Adipocyte (in vitro differentiated cells): ENCODE data around the gene IYD.
A peak's percentile ranks its signal among the peaks of the same experiment; 100 is the strongest.

Experiments
- DNase-seq: peaks from one replicate; pipeline ENCODE4 v3.0.0-alpha.2; 2015; ENCODE audit warnings: low read depth
- H3K27me3 ChIP-seq: replicated peaks from 2 replicates; pipeline ENCODE4 v1.7.0; 2013; ENCODE audit warnings: mild to moderate bottlenecking, low read length, moderate library complexity; ENCODE audit not compliant: control insufficient read depth, insufficient read depth
- H3K36me3 ChIP-seq: 2 replicates; pipeline ENCODE4 v1.7.0; 2013; ENCODE audit warnings: low read length, mild to moderate bottlenecking, moderate library complexity; ENCODE audit not compliant: control insufficient read depth, insufficient read depth, severe bottlenecking
- H3K4me1 ChIP-seq: 2 replicates; pipeline ENCODE4 v1.7.0; 2013; ENCODE audit warnings: mild to moderate bottlenecking, low read length, moderate library complexity; ENCODE audit not compliant: control insufficient read depth, insufficient read depth
- H3K4me3 ChIP-seq: 2 replicates; pipeline ENCODE4 v1.7.0; 2013; ENCODE audit warnings: mild to moderate bottlenecking, low read length, moderate library complexity
- H3K9ac ChIP-seq: 2 replicates; pipeline ENCODE4 v1.7.0; 2013; ENCODE audit warnings: mild to moderate bottlenecking, low read length, moderate library complexity
- H3K9me3 ChIP-seq: 2 replicates; pipeline ENCODE4 v1.7.0; 2013; ENCODE audit warnings: mild to moderate bottlenecking, low read length, moderate library complexity; ENCODE audit not compliant: control insufficient read depth

Gene IYD

DNA sequence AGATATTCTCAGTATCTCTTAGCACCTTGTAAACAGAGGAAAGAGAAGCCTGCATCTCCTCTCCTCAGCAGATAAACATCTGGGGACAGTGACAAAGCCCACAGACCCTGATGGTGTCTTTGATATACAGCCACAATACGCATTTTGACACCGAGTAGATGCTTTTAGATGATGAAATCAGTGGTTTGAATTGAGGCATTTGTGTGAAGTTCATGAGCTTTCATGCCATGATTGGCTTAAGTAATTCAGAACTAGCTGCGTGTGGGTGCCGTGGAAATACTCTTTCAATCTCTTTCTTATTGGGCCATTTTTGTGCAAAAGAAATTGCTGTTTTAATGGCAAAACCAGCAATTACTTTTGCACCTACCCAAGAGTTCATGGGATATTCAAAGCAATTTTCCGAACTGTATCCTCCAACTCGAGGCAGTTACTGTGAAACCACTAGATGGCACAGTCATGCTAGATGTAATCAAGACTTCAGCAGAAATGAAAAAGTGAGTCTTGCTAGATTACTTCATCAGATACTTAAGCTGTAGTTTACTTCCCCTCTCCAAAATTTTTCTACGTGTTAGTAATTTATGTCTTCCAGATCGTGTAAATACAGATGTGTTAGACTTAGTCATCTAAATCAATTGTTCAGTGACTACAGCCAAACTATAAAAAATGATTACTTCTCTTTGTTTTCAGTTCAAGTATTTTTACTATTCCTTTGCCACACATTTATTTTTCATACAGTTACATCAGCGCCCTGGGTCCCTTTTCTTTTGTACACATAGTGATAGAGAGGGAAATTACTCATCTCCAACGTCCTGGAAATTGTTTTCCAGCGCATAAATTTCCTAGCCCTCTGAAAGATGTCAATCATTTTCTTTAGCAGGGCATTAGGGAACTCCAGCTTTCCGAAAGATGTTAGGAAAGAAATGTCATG, 49.4 kb downstream of the IYD start:
- Histone ChIP-seq H3K9ac (peak overlapping the region; percentile 70), H3K27me3 (peaks cover 6% of the 10 kb centered on the region), H3K36me3 (no peaks in the 10 kb centered on the region), H3K4me3 (peak overlapping the region; percentile 71), H3K9me3 (peaks cover 3% of the 10 kb centered on the region), H3K4me1 (no peaks in the 10 kb centered on the region)
- peak; percentile 92 for DNase-seq

- H3K27me3 ChIP-seq = peaks cover 6% of the 10 kb centered on the region
- peaks cover 3% of the 10 kb centered on the region for H3K9me3 ChIP-seq
- peak overlapping the region; percentile 70 for H3K9ac ChIP-seq
- H3K36me3 ChIP-seq = no peaks in the 10 kb centered on the region
- no peaks in the 10 kb centered on the region for H3K4me1 ChIP-seq
- peak; percentile 89 for DNase-seq
- H3K4me3 ChIP-seq = peak overlapping the region; percentile 71
Observed at GRCh38 chr6:150418827-150419594, 50.2 kb downstream of the IYD start.

DNA sequence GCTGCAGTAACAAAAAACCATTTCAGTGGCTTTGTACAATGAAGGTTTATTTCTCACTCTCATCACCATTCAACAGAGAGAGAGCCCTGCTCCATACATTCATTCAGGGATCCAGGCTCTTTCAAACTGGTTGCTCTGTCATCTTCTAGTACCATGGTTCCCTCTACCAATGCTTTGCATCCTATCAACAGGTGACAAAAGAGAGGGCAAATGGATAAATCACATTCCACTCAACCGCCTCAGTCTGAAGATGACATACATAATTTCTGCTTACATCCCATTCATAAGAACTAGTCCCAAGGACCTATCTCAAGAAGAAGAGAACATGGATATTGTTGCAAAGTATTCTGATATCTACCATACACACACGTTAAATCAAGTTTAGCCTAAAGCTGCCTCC, 51.6 kb downstream of the IYD start:
- Histone ChIP-seq H3K9me3 (peaks cover 3% of the 10 kb centered on the region), H3K27me3 (peaks cover 6% of the 10 kb centered on the region), H3K9ac (no peak overlapping the region), H3K4me1 (no peaks in the 10 kb centered on the region), H3K36me3 (no peaks in the 10 kb centered on the region), H3K4me3 (no peak overlapping the region)
- no peak for DNase-seq

GRCh38 chr6:150420926-150421325, 52.1 kb downstream of the IYD start:
- H3K4me1 ChIP-seq = no peaks in the 10 kb centered on the region
- no peak overlapping the region for H3K4me3 ChIP-seq
- no peak for DNase-seq
- H3K9me3 ChIP-seq = peaks cover 3% of the 10 kb centered on the region
- H3K36me3 ChIP-seq = no peaks in the 10 kb centered on the region
- H3K27me3 ChIP-seq = peaks cover 6% of the 10 kb centered on the region
- H3K9ac ChIP-seq = no peak overlapping the region

GRCh38 chr6:150425508-150425907, 56.7 kb downstream of the IYD start:
- Histone ChIP-seq H3K4me3 (no peak overlapping the region), H3K4me1 (no peaks in the 10 kb centered on the region), H3K9me3 (no peaks in the 10 kb centered on the region), H3K27me3 (peaks cover 6% of the 10 kb centered on the region), H3K36me3 (no peaks in the 10 kb centered on the region), H3K9ac (no peak overlapping the region)
- no peak for DNase-seq

GRCh38 chr6:150426198-150426597, 57.4 kb downstream of the IYD start:
- H3K27me3 ChIP-seq = peaks cover 6% of the 10 kb centered on the region
- no peak overlapping the region for H3K4me3 ChIP-seq
- no peaks in the 10 kb centered on the region for H3K36me3 ChIP-seq
- no peaks in the 10 kb centered on the region for H3K4me1 ChIP-seq
- DNase-seq = no peak
- H3K9me3 ChIP-seq = no peaks in the 10 kb centered on the region
- H3K9ac ChIP-seq = no peak overlapping the region

- DNase-seq = no peak
- Histone ChIP-seq H3K4me3 (no peak overlapping the region), H3K4me1 (no peaks in the 10 kb centered on the region), H3K36me3 (no peaks in the 10 kb centered on the region), H3K9me3 (no peaks in the 10 kb centered on the region), H3K9ac (no peak overlapping the region), H3K27me3 (peaks cover 6% of the 10 kb centered on the region)
Observed at GRCh38 chr6:150427037-150427602, 58.3 kb downstream of the IYD start.

DNA sequence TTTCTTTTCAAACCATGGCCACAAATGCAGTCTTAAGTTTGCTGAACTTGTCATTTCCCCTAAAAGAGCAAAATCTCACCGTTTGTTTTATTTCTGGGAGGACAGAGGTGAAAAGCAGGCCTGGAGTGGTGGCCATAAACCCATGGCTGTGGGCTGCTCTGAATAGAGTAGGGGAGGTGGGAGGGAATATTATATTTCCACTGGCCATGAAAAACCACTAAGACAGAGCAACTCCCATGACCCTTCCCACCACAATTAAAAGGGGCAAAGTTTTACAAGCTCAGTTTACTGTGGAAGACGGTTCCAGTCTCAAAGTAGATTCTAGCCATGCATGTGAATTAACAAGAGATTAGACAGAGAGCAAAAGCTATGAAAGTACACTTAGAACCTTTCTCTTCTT, 59.0 kb downstream of the IYD start:
- Histone ChIP-seq H3K9ac (no peak overlapping the region), H3K27me3 (peaks cover 3% of the 10 kb centered on the region), H3K4me1 (no peaks in the 10 kb centered on the region), H3K36me3 (no peaks in the 10 kb centered on the region), H3K9me3 (no peaks in the 10 kb centered on the region), H3K4me3 (no peak overlapping the region)
- no peak for DNase-seq

GRCh38 chr6:150430815-150431214, 62.0 kb downstream of the IYD start:
- H3K9ac ChIP-seq = no peak overlapping the region
- H3K4me3 ChIP-seq = no peak overlapping the region
- no peaks in the 10 kb centered on the region for H3K36me3 ChIP-seq
- DNase-seq = no peak
- H3K4me1 ChIP-seq = no peaks in the 10 kb centered on the region
- peaks cover 4% of the 10 kb centered on the region for H3K27me3 ChIP-seq
- H3K9me3 ChIP-seq = no peaks in the 10 kb centered on the region

DNA sequence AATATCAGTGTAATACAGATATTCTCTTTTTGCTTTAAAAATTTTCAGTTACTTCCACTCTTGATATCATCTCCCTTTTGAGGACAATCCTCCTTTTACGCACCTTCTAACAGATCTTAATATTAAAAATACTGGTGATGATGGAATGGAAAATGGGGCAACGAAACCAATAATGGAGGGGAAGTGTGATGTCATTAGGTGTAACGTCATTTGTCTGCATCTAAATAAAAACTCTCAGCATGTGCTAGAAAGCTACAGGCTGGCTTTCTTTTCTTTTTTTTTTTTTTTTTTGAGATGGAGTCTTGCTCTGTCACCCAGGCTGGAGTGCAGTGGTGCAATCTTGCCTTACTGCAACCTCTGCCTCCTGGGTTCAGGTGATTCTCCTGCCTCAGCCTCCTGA, 66.5 kb downstream of the IYD start:
- H3K4me3 ChIP-seq = no peak overlapping the region
- peaks cover 7% of the 10 kb centered on the region for H3K27me3 ChIP-seq
- H3K9ac ChIP-seq = no peak overlapping the region
- no peak for DNase-seq
- peaks cover 10% of the 10 kb centered on the region for H3K9me3 ChIP-seq
- H3K36me3 ChIP-seq = no peaks in the 10 kb centered on the region
- H3K4me1 ChIP-seq = no peaks in the 10 kb centered on the region

GRCh38 chr6:150435832-150436231, 67.0 kb downstream of the IYD start:
- Histone ChIP-seq H3K36me3 (no peaks in the 10 kb centered on the region), H3K9ac (no peak overlapping the region), H3K9me3 (peaks cover 15% of the 10 kb centered on the region), H3K4me1 (no peaks in the 10 kb centered on the region), H3K27me3 (peaks cover 7% of the 10 kb centered on the region), H3K4me3 (no peak overlapping the region)
- no peak for DNase-seq
